GM12878 (cell line): ENCODE measurements around the gene OTUB2. TPM values are rescaled to one million over a fixed set of nuclear protein-coding genes. Genes with fewer than 3 reads are reported as not detected.

Experiments
- ATAC-seq: fragments of 200-7000 bp; cut with Tn5 transposase; 3 replicates; pipeline ENCODE4 v1.9.1; 2020; ENCODE audit warnings: mild to moderate bottlenecking, moderate library complexity
- BruUV-seq: library from RNA; stranded (reverse); fragments of 400-500 nt; replicated peaks from 2 replicates; lab custom pipeline; 2021; lab: Mats Ljungman, UMichigan
- CTCF ChIA-PET: fragments of 300-600 bp; sonication (Branson Sonifier 250); formaldehyde crosslinking; extraction: SDS; loops from one replicate; lab custom pipeline; 2021; ENCODE audit warnings: inconsistent platforms; lab: Yijun Ruan, JAX
- POLR2A ChIA-PET: fragments of 350-600 bp; formaldehyde crosslinking; extraction: SDS; loops from one replicate; lab custom pipeline; 2021; ENCODE audit warnings: inconsistent platforms; lab: Charles Lee
- RAD21 ChIA-PET: fragments of 300-600 bp; sonication (Branson Sonifier 250); formaldehyde crosslinking; loops from one replicate; lab custom pipeline; 2023; ENCODE audit warnings: antibody characterized with exemption; ENCODE audit not compliant: unreplicated experiment; lab: Charles Lee
- SMC1A ChIA-PET: fragments of 300-600 bp; sonication (Branson Sonifier 250); formaldehyde crosslinking; loops from one replicate; lab custom pipeline; 2023; ENCODE audit not compliant: unreplicated experiment, uncharacterized antibody; lab: Charles Lee
- DNase-seq: peaks from one replicate; pipeline ENCODE4 v3.0.0-alpha.2; 2011; ENCODE audit warnings: low read depth, low spot score
- FAIRE-seq: peaks from 3 replicates; lab custom pipeline; 2011; peaks lifted over from hg19 to GRCh38; lab: Jason Lieb, UNC
- H2AFZ ChIP-seq: 2 replicates; pipeline ENCODE4 v1.6.0; 2011; ENCODE audit warnings: low read depth, low read length, control low read depth; ENCODE audit not compliant: control insufficient read depth
- H3K27ac ChIP-seq: 2 replicates; pipeline ENCODE4 v1.5.1; 2011; ENCODE audit warnings: control low read depth; ENCODE audit not compliant: control insufficient read depth, insufficient read depth
- H3K27me3 ChIP-seq, 2 experiments: replicated peaks in 1 of 2; 2 replicates each; pipeline versions ENCODE4 v1.6.0 to v1.6.1; 2011; ENCODE audit warnings: low read length in 1 of 2; ENCODE audit not compliant: control insufficient read depth in 2 of 2, insufficient read depth in 2 of 2
- H3K36me3 ChIP-seq, 2 experiments: 2 replicates each; pipeline ENCODE4 v1.5.1; 2011; ENCODE audit warnings: low read length in 1 of 2; ENCODE audit not compliant: control insufficient read depth in 2 of 2, insufficient read depth in 2 of 2
- H3K4me1 ChIP-seq: 2 replicates; pipeline ENCODE4 v1.6.1; 2011; ENCODE audit warnings: mild to moderate bottlenecking, low read length, moderate library complexity, mixed read lengths; ENCODE audit not compliant: control insufficient read depth, insufficient read depth
- H3K4me2 ChIP-seq: 2 replicates; pipeline ENCODE4 v1.6.0; 2011; ENCODE audit warnings: control low read depth; ENCODE audit not compliant: control insufficient read depth, insufficient read depth
- H3K4me3 ChIP-seq: fragments of 200-600 bp; sonication (generic); 2 replicates; pipeline ENCODE4 v1.5.1; 2016
- H3K79me2 ChIP-seq: 2 replicates; pipeline ENCODE4 v1.6.0; 2011; ENCODE audit warnings: low read length; ENCODE audit not compliant: control insufficient read depth, insufficient read depth
- H3K9ac ChIP-seq: 2 replicates; pipeline ENCODE4 v1.8.0; 2011; ENCODE audit warnings: low read length, control low read depth, mixed read lengths; ENCODE audit not compliant: control insufficient read depth, insufficient read depth
- H3K9me3 ChIP-seq: replicated peaks from 3 replicates; pipeline ENCODE4 v1.5.1; 2011; ENCODE audit warnings: mild to moderate bottlenecking, low read length; ENCODE audit not compliant: control insufficient read depth, insufficient read depth
- H4K20me1 ChIP-seq: 2 replicates; pipeline ENCODE4 v1.6.0; 2011; ENCODE audit not compliant: control insufficient read depth, insufficient read depth
- BACH1 ChIP-seq: fragments of 450-650 bp; IDR thresholded peaks from 2 replicates; pipeline ENCODE4 v1.6.1; 2017; ENCODE audit warnings: mild to moderate bottlenecking, borderline replicate concordance
- BCL11A ChIP-seq: IDR thresholded peaks from 2 replicates; pipeline ENCODE4 v1.6.1; 2011; ENCODE audit warnings: low read depth, low read length
- BMI1 ChIP-seq: fragments of 450-650 bp; IDR thresholded peaks from 2 replicates; pipeline ENCODE4 v1.6.1; 2016; ENCODE audit warnings: mild to moderate bottlenecking, moderate library complexity, borderline replicate concordance
- CBX5 ChIP-seq: sonication (generic); IDR thresholded peaks from 2 replicates; pipeline ENCODE4 v1.6.1; 2016; ENCODE audit warnings: low read depth, moderate library complexity, mild to moderate bottlenecking, inconsistent platforms
- DPF2 ChIP-seq: fragments of 450-650 bp; IDR thresholded peaks from 2 replicates; pipeline ENCODE4 v1.6.1; 2017; ENCODE audit warnings: mild to moderate bottlenecking
- EP300 ChIP-seq, 2 experiments: fragments of 150-350 bp in 1 of 2; IDR thresholded peaks; 2 replicates each; pipeline ENCODE4 v1.6.1; 2011 to 2012; ENCODE audit warnings: low read depth in 2 of 2, low read length in 2 of 2, borderline replicate concordance in 1 of 2, improper control_type of control experiment in 1 of 2, inconsistent platforms in 1 of 2; ENCODE audit not compliant: control insufficient read depth in 1 of 2
- ETV6 ChIP-seq, 2 experiments: fragments of 450-650 bp in 1 of 2; IDR thresholded peaks in 1 of 2; conservative IDR thresholded peaks in 1 of 2; 2 replicates each; pipeline ENCODE4 v1.6.1; 2014; ENCODE audit warnings: antibody characterized with exemption in 1 of 2, borderline replicate concordance in 1 of 2, low read depth in 1 of 2, mild to moderate bottlenecking in 1 of 2, moderate library complexity in 1 of 2
- FOXM1 ChIP-seq: IDR thresholded peaks from 2 replicates; pipeline ENCODE4 v1.6.1; 2012; ENCODE audit warnings: low read depth, mild to moderate bottlenecking, inconsistent platforms, low read length, moderate library complexity
- GABPA ChIP-seq: IDR thresholded peaks from 2 replicates; pipeline ENCODE4 v1.6.1; 2014; ENCODE audit warnings: antibody characterized with exemption, low read depth, mild to moderate bottlenecking, inconsistent platforms
- IRF3 ChIP-seq: fragments of 450-650 bp; IDR thresholded peaks from 2 replicates; pipeline ENCODE4 v1.6.1; 2014; ENCODE audit warnings: mild to moderate bottlenecking
- MTA3 ChIP-seq: IDR thresholded peaks from 2 replicates; pipeline ENCODE4 v1.6.1; 2012; ENCODE audit warnings: low read length, inconsistent platforms, borderline replicate concordance
- PKNOX1 ChIP-seq: fragments of 450-650 bp; IDR thresholded peaks from 2 replicates; pipeline ENCODE4 v1.6.1; 2016; ENCODE audit warnings: mild to moderate bottlenecking
- WRNIP1 ChIP-seq: IDR thresholded peaks from 2 replicates; pipeline ENCODE4 v1.6.1; 2011; ENCODE audit warnings: low read depth, low read length, improper control_type of control experiment, borderline replicate concordance
- ZBED1 ChIP-seq: IDR thresholded peaks from 2 replicates; pipeline ENCODE4 v1.6.1; 2016; ENCODE audit warnings: borderline replicate concordance
- ZBTB40 ChIP-seq: fragments of 450-650 bp; IDR thresholded peaks from 2 replicates; pipeline ENCODE4 v1.6.1; 2016; ENCODE audit warnings: mild to moderate bottlenecking, moderate library complexity, borderline replicate concordance
- ZNF207 ChIP-seq: fragments of 450-650 bp; IDR thresholded peaks from 2 replicates; pipeline ENCODE4 v1.6.1; 2014; ENCODE audit warnings: antibody characterized with exemption, mild to moderate bottlenecking, borderline replicate concordance
- WGBS: methylation state at CpG from one replicate; pipeline ENCODE4 v1.1.6; 2016; ENCODE audit warnings: low lambda C conversion rate; ENCODE audit not compliant: insufficient replicate concordance, insufficient coverage; ENCODE audit errors: missing lambda C conversion rate; 5-methylcytosine and 5-hydroxymethylcytosine counted together
- in situ Hi-C: fragments of 300-500 bp; cut with MboI; formaldehyde crosslinking; loops from 9 replicates; pipeline ENCODE4 v1.14.3; 2018; ENCODE audit warnings: mixed read lengths
- intact Hi-C: fragments of 100-400 bp; cut with micrococcal nuclease; formaldehyde crosslinking; loops from one replicate; pipeline ENCODE4 v1.14.2; 2022; ENCODE audit not compliant: unreplicated experiment
- polyA plus RNA-seq, 11 experiments: library from polyadenylated mRNA; depleted of rRNA in 4 of 11; unstranded in 6 of 11; stranded (reverse) in 5 of 11; fragments of >200 nt; fragmentation: Nextera tagmentation in 4 of 11; fragmentation: Illumina TruSeq in 1 of 11; extraction: Ambion mirVana in 4 of 11; extraction: Trizol in 1 of 11; gene quantifications; 1 replicate in 1 of 11; 2 replicates in 10 of 11; pipeline versions ENCODE4 v1.2.1 to v1.2.3, GENCODE V29; 2011 to 2016; ENCODE audit warnings: inconsistent platforms in 2 of 11, missing spikeins in 2 of 11, low read depth in 1 of 11
- total RNA-seq, 4 experiments: library from RNA; depleted of rRNA in 3 of 4; stranded (reverse); fragments of >200 nt in 3 of 4; fragmentation: Illumina TruSeq in 1 of 4; extraction: Trizol in 1 of 4; gene quantifications; 2 replicates each; pipeline versions ENCODE4 v1.2.1 to v1.2.3, GENCODE V29; 2013 to 2021

The OTUB2 gene
- total and polyA plus RNA-seq, 10 of the 15 experiments (the other 5 are each of a cell fraction or from before 2014, with no cell fraction given), result 0.05 to 0.82 (median 0.43) TPM

- TF ChIP-seq EP300 (IDR thresholded peaks at IDR 0.05; ENCODE audit: borderline replicate concordance in 1 of 2, control insufficient read depth in 1 of 2, low read depth in 2 of 2, low read length in 2 of 2) (no peak), WRNIP1 (no peak), DPF2 (no peak), ETV6 (conservative IDR thresholded peaks at IDR 0.05 in 1 of 2, IDR thresholded peaks at IDR 0.05 in 1 of 2; ENCODE audit: borderline replicate concordance in 1 of 2, low read depth in 1 of 2) (no peak), FOXM1 (no peak), ZBED1 (no peak), BMI1 (no peak), GABPA (no peak), CBX5 (no peak), ZNF207 (no peak), MTA3 (no peak), IRF3 (no peak), BCL11A (no peak), PKNOX1 (no peak), BACH1 (no peak), ZBTB40 (no peak)
- Histone ChIP-seq H3K9me3 (no peaks in the 10 kb centered on the region; the same call in 2 of the 3 replicates), H4K20me1 (no peaks in the 10 kb centered on the region), H3K79me2 (no peaks in the 10 kb centered on the region), H2AFZ (no peak overlapping the region), H3K4me1 (peaks cover 29% of the 10 kb centered on the region), H3K4me2 (no peak overlapping the region), H3K9ac (no peak overlapping the region), H3K36me3 (no peaks in the 10 kb centered on the region), H3K4me3 (no peak overlapping the region), H3K27ac (no peak overlapping the region), H3K27me3 (peaks cover 0 to 2% of the 10 kb centered on the region in 2 experiments; a peak in 1 of 4 replicates)
- DNase-seq (no peak), FAIRE-seq (no peak), ATAC-seq (no peak)
- ChIA-PET POLR2A (interaction anchor here (1.4 kb wide), 1 partner anchor 12 kb away, joined by 3 read pairs; the partner anchor contains the start of gene OTUB2), CTCF (interaction anchor here (1.2 to 8.1 kb wide), 8 partner anchors 10 to 122 kb away, joined by 3 to 56 read pairs (median 5); no protein-coding TSS in a partner anchor), SMC1A (interaction anchor here (0.9 to 5.4 kb wide), 5 partner anchors 9 to 74 kb away, joined by 3 to 26 read pairs (median 4); partner anchors contain the start of gene OTUB2), RAD21 (no interaction called here)
- BruUV-seq, result no TSS peak
- 54% methylated on average over 6 of the region's 6 CpGs for whole genome bisulfite sequencing
- in situ Hi-C loops (no loop called here), intact Hi-C loops (no loop called here)
Observed at GRCh38 chr14:94014382-94014781, 11.8 kb upstream of the OTUB2 start.
